Omental fat pad (tissue), 4 donors: ENCODE data around the gene CEP128. TPM values are rescaled to one million over a fixed set of nuclear protein-coding genes. Genes with fewer than 3 reads are reported as not detected.

Experiments used
- ATAC-seq: fragments of 150-250 bp; one replicate; pipeline ENCODE4 v1.9.1; 2016; ENCODE audit warnings: mild to moderate bottlenecking, moderate library complexity; ENCODE audit not compliant: low FRiP score
- DNase-seq: peaks from one replicate; pipeline ENCODE4 v3.0.0-alpha.2; 2019; ENCODE audit warnings: low spot score
- CTCF ChIP-seq, 3 donors: fragments of 450-650 bp; IDR thresholded peaks; one replicate each; pipeline ENCODE4 v1.5.1; 2016 to 2017; ENCODE audit warnings: antibody characterized with exemption in 3 of 3, mild to moderate bottlenecking in 3 of 3, moderate library complexity in 2 of 3
- total RNA-seq, 4 donors: library from RNA; depleted of rRNA; stranded (reverse); fragments of >200 nt; gene quantifications; one replicate each; pipeline ENCODE4 v1.1.0, GENCODE V29; 2016

The CEP128 gene
- total RNA-seq, 4 donors from 2014 or later: 3.5 to 13.1 (median 4.6) TPM

- no peak for ATAC-seq
- DNase-seq: no peak
- TF ChIP-seq CTCF (IDR thresholded peaks at IDR 0.05): no peak
These were observed 365.1 kb downstream of the CEP128 start for GRCh38 chr14:80576401-80576800.

GRCh38 chr14:80575763-80576162 lies 365.8 kb downstream of the CEP128 start:
- DNase-seq (no peak), ATAC-seq (no peak)
- TF ChIP-seq CTCF (IDR thresholded peaks at IDR 0.05): no peak

GRCh38 chr14:80572666-80573065 lies 368.9 kb downstream of the CEP128 start:
- TF ChIP-seq CTCF (IDR thresholded peaks at IDR 0.05): no peak
- no peak for ATAC-seq
- no peak for DNase-seq

- ATAC-seq (no peak), DNase-seq (no peak)
- TF ChIP-seq CTCF (IDR thresholded peaks at IDR 0.05): no peak
These were observed 370.6 kb downstream of the CEP128 start for GRCh38 chr14:80570930-80571298.

GRCh38 chr14:80567905-80568536 lies 373.5 kb downstream of the CEP128 start:
- no peak for TF ChIP-seq CTCF (IDR thresholded peaks at IDR 0.05)
- ATAC-seq (no peak), DNase-seq (no peak)

GRCh38 chr14:80565001-80565400 lies 376.5 kb downstream of the CEP128 start:
- DNase-seq (no peak), ATAC-seq (no peak)
- TF ChIP-seq CTCF (IDR thresholded peaks at IDR 0.05): no peak

- ATAC-seq (no peak), DNase-seq (no peak)
- TF ChIP-seq CTCF (IDR thresholded peaks at IDR 0.05): no peak
These were observed 377.5 kb downstream of the CEP128 start for GRCh38 chr14:80564051-80564450.
